Mammary epithelial cell (primary cell): ENCODE results near the gene RAC2.

Experiments
- CTCF ChIP-seq, 2 donors: IDR thresholded peaks in 1 of 2; conservative IDR thresholded peaks in 1 of 2; 2 replicates each; pipeline ENCODE4 v1.5.1; 2011 to 2012; ENCODE audit warnings: inconsistent platforms in 2 of 2, low read length in 2 of 2, mild to moderate bottlenecking in 2 of 2, control low read depth in 1 of 2, low read depth in 1 of 2; ENCODE audit not compliant: insufficient read depth in 1 of 2; ENCODE audit errors: extremely low read depth in 1 of 2
- EZH2 ChIP-seq: IDR thresholded peaks from 2 replicates; pipeline ENCODE4 v1.6.1; 2012; ENCODE audit warnings: low read length, inconsistent platforms, borderline replicate concordance

GRCh38 chr22:37195921-37196320, 48.1 kb downstream of the RAC2 start:
- TF ChIP-seq CTCF (conservative IDR thresholded peaks at IDR 0.05 in 1 of 2, IDR thresholded peaks at IDR 0.05 in 1 of 2; ENCODE audit: extremely low read depth in 1 of 2, insufficient read depth in 1 of 2, low read depth in 1 of 2, low read length in 2 of 2) (no peak), EZH2 (no peak)
